GM12878 (cell line): ENCODE measurements around the gene GIGYF1. TPM values are rescaled to one million over a fixed set of nuclear protein-coding genes. Genes with fewer than 3 reads are reported as not detected.

Experiments used
- BACH1 ChIP-seq: fragments of 450-650 bp; IDR thresholded peaks from 2 replicates; pipeline ENCODE4 v1.6.1; 2017; ENCODE audit warnings: mild to moderate bottlenecking, borderline replicate concordance
- CBFB ChIP-seq: IDR thresholded peaks from 2 replicates; pipeline ENCODE4 v1.6.1; 2016; ENCODE audit warnings: antibody characterized with exemption, low read depth
- CHD2 ChIP-seq: IDR thresholded peaks from 2 replicates; pipeline ENCODE4 v1.6.1; 2011; ENCODE audit warnings: low read depth, low read length, improper control_type of control experiment, borderline replicate concordance
- EP300 ChIP-seq, 2 experiments: fragments of 150-350 bp in 1 of 2; IDR thresholded peaks; 2 replicates each; pipeline ENCODE4 v1.6.1; 2011 to 2012; ENCODE audit warnings: low read depth in 2 of 2, low read length in 2 of 2, borderline replicate concordance in 1 of 2, improper control_type of control experiment in 1 of 2, inconsistent platforms in 1 of 2; ENCODE audit not compliant: control insufficient read depth in 1 of 2
- MYB ChIP-seq: fragments of 150-350 bp; IDR thresholded peaks from 2 replicates; pipeline ENCODE4 v1.6.1; 2014; ENCODE audit warnings: mild to moderate bottlenecking, low read depth, low read length, borderline replicate concordance
- NFYB ChIP-seq: IDR thresholded peaks from 2 replicates; pipeline ENCODE4 v1.6.1; 2011; ENCODE audit warnings: low read depth, mild to moderate bottlenecking, low read length, improper control_type of control experiment, moderate library complexity; ENCODE audit not compliant: insufficient read depth
- NR2C1 ChIP-seq: fragments of 450-650 bp; IDR thresholded peaks from 2 replicates; pipeline ENCODE4 v1.6.1; 2017; ENCODE audit warnings: antibody characterized with exemption, mild to moderate bottlenecking, moderate library complexity
- NRF1 ChIP-seq: conservative IDR thresholded peaks from 2 replicates; pipeline ENCODE4 v1.6.1; 2011; ENCODE audit warnings: mild to moderate bottlenecking, low read depth, low read length, improper control_type of control experiment
- RELA ChIP-seq: fragments of 450-650 bp; IDR thresholded peaks from 2 replicates; pipeline ENCODE4 v1.8.0; 2014; ENCODE audit warnings: borderline replicate concordance; ENCODE audit not compliant: partially characterized antibody
- RFX5 ChIP-seq: IDR thresholded peaks from 2 replicates; pipeline ENCODE4 v1.6.1; 2011; ENCODE audit warnings: low read depth, low read length, improper control_type of control experiment
- SUZ12 ChIP-seq: fragments of 200-600 bp; sonication (generic); IDR thresholded peaks from one replicate; pipeline ENCODE4 v1.6.1; 2018; ENCODE audit warnings: antibody characterized with exemption, mild to moderate bottlenecking; ENCODE audit not compliant: unreplicated experiment
- ZNF217 ChIP-seq: fragments of 450-650 bp; IDR thresholded peaks from 2 replicates; pipeline ENCODE4 v1.6.1; 2017; ENCODE audit warnings: antibody characterized with exemption, mild to moderate bottlenecking
- polyA plus RNA-seq, 11 experiments: library from polyadenylated mRNA; depleted of rRNA in 4 of 11; unstranded in 6 of 11; stranded (reverse) in 5 of 11; fragments of >200 nt; fragmentation: Nextera tagmentation in 4 of 11; fragmentation: Illumina TruSeq in 1 of 11; extraction: Ambion mirVana in 4 of 11; extraction: Trizol in 1 of 11; gene quantifications; 1 replicate in 1 of 11; 2 replicates in 10 of 11; pipeline versions ENCODE4 v1.2.1 to v1.2.3, GENCODE V29; 2011 to 2016; ENCODE audit warnings: inconsistent platforms in 2 of 11, missing spikeins in 2 of 11, low read depth in 1 of 11
- total RNA-seq, 4 experiments: library from RNA; depleted of rRNA in 3 of 4; stranded (reverse); fragments of >200 nt in 3 of 4; fragmentation: Illumina TruSeq in 1 of 4; extraction: Trizol in 1 of 4; gene quantifications; 2 replicates each; pipeline versions ENCODE4 v1.2.1 to v1.2.3, GENCODE V29; 2013 to 2021
- TF ChIP-seq, protein P1 (sequence below): IDR thresholded peaks from 2 replicates; pipeline ENCODE4 v1.6.1; 2011; ENCODE audit warnings: low read depth, low read length, improper control_type of control experiment, borderline replicate concordance

The GIGYF1 gene
- total and polyA plus RNA-seq, 10 of the 15 experiments (the other 5 are each of a cell fraction or from before 2014, with no cell fraction given), result 0.31 to 47.2 (median 9.9) TPM

DNA sequence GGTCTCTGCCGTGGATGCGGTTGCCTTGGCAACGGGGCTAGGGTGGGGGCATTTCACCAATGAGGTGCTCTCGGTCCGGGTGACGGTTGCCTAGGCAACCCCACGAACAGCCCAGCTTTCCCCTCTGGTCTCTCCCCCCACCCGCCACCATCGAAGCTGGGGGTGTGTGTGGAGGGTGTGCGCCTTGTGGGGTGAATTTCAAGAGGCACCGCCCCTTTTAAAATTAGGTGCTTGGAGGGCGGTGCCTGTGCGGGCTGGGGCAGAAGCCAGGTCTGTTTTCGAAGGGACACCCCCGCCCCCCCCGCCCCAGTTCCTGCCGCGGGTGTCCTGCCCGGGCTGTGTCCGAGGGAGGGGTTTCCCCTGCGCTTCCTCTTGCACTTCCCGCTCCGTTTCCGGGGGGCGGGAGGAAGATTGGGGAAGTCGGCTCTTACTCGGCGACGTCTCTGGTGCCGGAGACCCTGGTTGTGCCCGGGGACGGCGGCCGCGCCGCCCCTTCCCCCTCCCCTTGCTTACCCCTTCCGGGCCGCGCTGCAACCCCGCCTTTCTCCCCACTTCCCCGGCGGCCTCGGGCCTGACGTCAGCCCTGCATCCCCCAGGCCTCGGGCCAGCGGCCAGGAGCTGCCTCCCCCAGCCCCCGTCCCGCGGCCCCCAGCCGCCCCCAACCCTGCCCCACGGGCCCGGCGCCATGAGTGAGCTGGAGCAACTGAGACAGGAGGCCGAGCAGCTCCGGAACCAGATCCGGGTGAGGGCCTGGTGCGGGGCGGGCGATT is 18.3 kb downstream of the GIGYF1 start (continued):
- TF ChIP-seq, protein P1, sequence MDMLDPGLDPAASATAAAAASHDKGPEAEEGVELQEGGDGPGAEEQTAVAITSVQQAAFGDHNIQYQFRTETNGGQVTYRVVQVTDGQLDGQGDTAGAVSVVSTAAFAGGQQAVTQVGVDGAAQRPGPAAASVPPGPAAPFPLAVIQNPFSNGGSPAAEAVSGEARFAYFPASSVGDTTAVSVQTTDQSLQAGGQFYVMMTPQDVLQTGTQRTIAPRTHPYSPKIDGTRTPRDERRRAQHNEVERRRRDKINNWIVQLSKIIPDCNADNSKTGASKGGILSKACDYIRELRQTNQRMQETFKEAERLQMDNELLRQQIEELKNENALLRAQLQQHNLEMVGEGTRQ, result no peak
- TF ChIP-seq MYB (no peak), EP300 (IDR thresholded peaks at IDR 0.05; ENCODE audit: borderline replicate concordance in 1 of 2, control insufficient read depth in 1 of 2, low read depth in 2 of 2, low read length in 2 of 2) (no peak), CHD2 (0 out of 2 replicates have a peak, but pooled peaks have one; percentile 19), BACH1 (peak; percentile 34; the same call in 1 of the 2 replicates), NR2C1 (0 out of 2 replicates have a peak, but pooled peaks have one; percentile 4), RELA (no peak), CBFB (0 out of 2 replicates have a peak, but pooled peaks have one; percentile 34), NRF1 (no peak), NFYB (0 out of 2 replicates have a peak, but pooled peaks have one; percentile 20), RFX5 (0 out of 2 replicates have a peak, but pooled peaks have one; percentile 9), ZNF217 (no peak), SUZ12 (no peak)
